GM12873 (cell line): ENCODE results near the gene GJD2.

Experiments used
- TF ChIP-seq, protein P1 (sequence below): IDR thresholded peaks from 2 replicates; pipeline ENCODE4 v1.5.1; 2012; ENCODE audit warnings: low read depth, mild to moderate bottlenecking, moderate library complexity, low read length, control low read depth; ENCODE audit not compliant: insufficient read depth; ENCODE audit errors: missing control alignments

Gene GJD2

DNA sequence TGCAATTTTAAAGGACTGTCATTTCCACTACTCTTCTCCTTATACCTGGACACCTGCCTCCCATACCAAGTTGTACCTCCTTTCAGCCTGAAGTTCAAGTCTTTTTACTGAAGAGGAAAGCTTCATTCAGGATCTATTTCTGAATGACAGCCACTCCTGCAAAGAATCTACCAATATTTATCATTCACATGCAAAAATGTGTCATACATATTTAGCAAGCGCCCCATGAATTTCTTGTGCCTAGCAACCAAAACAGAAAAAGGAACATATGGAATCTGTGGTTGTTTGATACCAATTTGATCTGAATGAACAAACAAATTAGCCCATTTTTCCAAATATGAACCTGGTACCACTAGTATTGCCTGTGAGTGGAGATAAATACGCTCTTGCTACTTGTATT lies 16.8 kb downstream of the GJD2 start:
- TF ChIP-seq, protein P1, sequence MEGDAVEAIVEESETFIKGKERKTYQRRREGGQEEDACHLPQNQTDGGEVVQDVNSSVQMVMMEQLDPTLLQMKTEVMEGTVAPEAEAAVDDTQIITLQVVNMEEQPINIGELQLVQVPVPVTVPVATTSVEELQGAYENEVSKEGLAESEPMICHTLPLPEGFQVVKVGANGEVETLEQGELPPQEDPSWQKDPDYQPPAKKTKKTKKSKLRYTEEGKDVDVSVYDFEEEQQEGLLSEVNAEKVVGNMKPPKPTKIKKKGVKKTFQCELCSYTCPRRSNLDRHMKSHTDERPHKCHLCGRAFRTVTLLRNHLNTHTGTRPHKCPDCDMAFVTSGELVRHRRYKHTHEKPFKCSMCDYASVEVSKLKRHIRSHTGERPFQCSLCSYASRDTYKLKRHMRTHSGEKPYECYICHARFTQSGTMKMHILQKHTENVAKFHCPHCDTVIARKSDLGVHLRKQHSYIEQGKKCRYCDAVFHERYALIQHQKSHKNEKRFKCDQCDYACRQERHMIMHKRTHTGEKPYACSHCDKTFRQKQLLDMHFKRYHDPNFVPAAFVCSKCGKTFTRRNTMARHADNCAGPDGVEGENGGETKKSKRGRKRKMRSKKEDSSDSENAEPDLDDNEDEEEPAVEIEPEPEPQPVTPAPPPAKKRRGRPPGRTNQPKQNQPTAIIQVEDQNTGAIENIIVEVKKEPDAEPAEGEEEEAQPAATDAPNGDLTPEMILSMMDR, result no peak

DNA sequence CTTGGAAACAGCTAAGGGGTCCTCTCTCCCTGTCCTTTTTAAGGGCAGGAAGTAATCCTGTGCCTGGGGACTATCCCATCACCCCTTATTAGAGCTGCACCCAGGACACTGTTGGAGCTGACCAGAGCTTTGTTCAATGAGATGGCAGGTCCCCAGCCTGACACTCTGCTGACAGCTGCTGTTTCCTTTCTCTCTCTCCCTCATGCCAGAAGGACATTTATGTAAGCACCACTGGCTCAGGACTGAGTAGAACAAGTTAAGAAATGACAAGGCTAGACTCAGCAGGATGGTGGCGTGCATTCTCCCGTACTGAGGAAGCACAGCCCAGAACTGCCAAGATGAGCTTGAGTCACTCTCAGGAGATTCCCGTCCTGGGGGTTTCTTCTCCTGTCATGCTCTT lies 17.3 kb downstream of the GJD2 start:
- TF ChIP-seq, protein P1, result no peak

GRCh38 chr15:34734303-34734702 lies 20.5 kb downstream of the GJD2 start:
- TF ChIP-seq, protein P1, result no peak

DNA sequence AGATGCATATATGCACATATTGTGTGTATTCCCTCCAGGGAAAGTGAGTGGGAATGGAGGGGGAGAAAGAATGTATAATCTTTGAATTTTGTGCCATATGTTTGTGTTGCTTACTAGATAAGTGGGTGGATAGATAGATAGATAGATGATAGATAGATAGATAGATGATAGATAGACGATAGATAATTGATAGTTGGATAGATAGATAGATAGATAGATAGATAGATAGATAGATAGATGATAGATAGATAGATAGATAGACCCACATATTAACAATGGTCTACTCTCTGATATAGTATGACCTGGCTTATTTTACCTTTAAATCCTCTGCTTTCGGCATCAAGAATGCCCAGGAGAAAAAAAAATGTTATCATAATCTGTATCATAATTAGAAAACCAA lies 21.2 kb downstream of the GJD2 start:
- TF ChIP-seq, protein P1, result no peak

GRCh38 chr15:34732430-34732829 lies 22.4 kb downstream of the GJD2 start:
- TF ChIP-seq, protein P1, result no peak

DNA sequence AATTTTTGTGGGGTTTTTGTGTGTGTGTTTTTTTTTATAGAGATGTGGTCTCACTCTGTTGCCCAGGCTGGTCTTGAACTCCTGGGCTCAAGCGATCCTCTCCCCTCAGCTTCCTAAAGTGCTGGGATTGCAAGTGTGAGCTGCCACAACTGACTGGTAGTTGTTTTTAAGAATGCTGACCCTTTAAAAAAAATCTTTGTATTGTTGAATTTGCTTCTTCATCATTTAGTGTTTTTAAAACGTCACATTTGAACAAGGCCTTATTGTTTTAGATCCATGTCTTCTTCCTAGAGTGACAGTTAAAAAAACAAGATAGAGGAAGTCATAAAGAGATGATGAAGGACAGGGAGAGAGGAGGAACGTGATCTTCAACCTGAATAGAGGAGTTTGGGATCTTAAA lies 24.1 kb downstream of the GJD2 start:
- TF ChIP-seq, protein P1, result no peak

GRCh38 chr15:34729886-34730285 lies 24.9 kb downstream of the GJD2 start:
- TF ChIP-seq, protein P1, result no peak
